Testis (tissue), 2 donors: ENCODE data around the gene HMGB2.

ENCODE experiments used
- CTCF ChIP-seq, 3 experiments: fragments of 450-650 bp in 2 of 3; fragments of 200-600 bp in 1 of 3; sonication (generic) in 1 of 3; IDR thresholded peaks; one replicate each; pipeline ENCODE4 v1.5.1; 2016 to 2019; ENCODE audit warnings: antibody characterized with exemption in 3 of 3, mild to moderate bottlenecking in 2 of 3, moderate library complexity in 1 of 3
- POLR2A ChIP-seq: fragments of 450-650 bp; IDR thresholded peaks from one replicate; pipeline ENCODE4 v1.6.1; 2017; ENCODE audit warnings: antibody characterized with exemption, mild to moderate bottlenecking, moderate library complexity

- TF ChIP-seq POLR2A (no peak), CTCF (IDR thresholded peaks at IDR 0.05) (no peak)
Measured at GRCh38 chr4:173370130-173370476, 35.9 kb upstream of the HMGB2 start.
